ENCODE results near the gene RAVER2.
"Not testable (repeated sequence)": the region's sequence is repeated elsewhere in the genome, so short reads cannot be mapped to it uniquely, and the experiment has no call there.

Gene RAVER2

GRCh38 chr1:64744492-64745180, at the start of gene RAVER2:
Gene RAVER2 (plus strand): TSS chr1:64745075. CDS start chr1:64745173, 98 bp downstream.
- FAIRE-seq (no peak), DNase-seq (ENCODE audit: insufficient read length, low spot score) (peak; percentile 60)

GRCh38 chr1:64696879-64697278, 48.0 kb upstream of the RAVER2 start:
- DNase-seq (ENCODE audit: insufficient read length, low spot score): no peak
- FAIRE-seq: no peak

GRCh38 chr1:64699327-64699726, 45.5 kb upstream of the RAVER2 start:
- FAIRE-seq (no peak), DNase-seq (ENCODE audit: insufficient read length, low spot score) (no peak)

- FAIRE-seq (no peak), DNase-seq (ENCODE audit: insufficient read length, low spot score) (no peak)
These were observed 43.8 kb upstream of the RAVER2 start for GRCh38 chr1:64701071-64701470.

GRCh38 chr1:64701886-64702285, 43.0 kb upstream of the RAVER2 start:
- DNase-seq (ENCODE audit: insufficient read length, low spot score): no peak
- no peak for FAIRE-seq

GRCh38 chr1:64702670-64703069, 42.2 kb upstream of the RAVER2 start:
- not testable (repeated sequence) for DNase-seq (ENCODE audit: insufficient read length, low spot score); FAIRE-seq

GRCh38 chr1:64703600-64703999, 41.3 kb upstream of the RAVER2 start:
- DNase-seq (ENCODE audit: insufficient read length, low spot score): no peak
- no peak for FAIRE-seq

GRCh38 chr1:64705591-64705990, 39.3 kb upstream of the RAVER2 start:
- no peak for FAIRE-seq
- no peak for DNase-seq (ENCODE audit: insufficient read length, low spot score)

- DNase-seq (ENCODE audit: insufficient read length, low spot score) (no peak), FAIRE-seq (no peak)
These were observed 33.6 kb upstream of the RAVER2 start for GRCh38 chr1:64711266-64711665.

GRCh38 chr1:64712049-64712448, 32.8 kb upstream of the RAVER2 start:
- FAIRE-seq (no peak), DNase-seq (ENCODE audit: insufficient read length, low spot score) (no peak)

GRCh38 chr1:64715186-64715585, 29.7 kb upstream of the RAVER2 start:
- DNase-seq (ENCODE audit: insufficient read length, low spot score) (no peak), FAIRE-seq (no peak)

- FAIRE-seq (no peak), DNase-seq (ENCODE audit: insufficient read length, low spot score) (no peak)
These were observed 23.7 kb upstream of the RAVER2 start for GRCh38 chr1:64721135-64721534.

GRCh38 chr1:64721576-64722145, 23.2 kb upstream of the RAVER2 start:
- DNase-seq (ENCODE audit: insufficient read length, low spot score) (no peak), FAIRE-seq (no peak)

GRCh38 chr1:64727861-64728260, 17.0 kb upstream of the RAVER2 start:
- DNase-seq (ENCODE audit: insufficient read length, low spot score): no peak
- FAIRE-seq: no peak

- FAIRE-seq: no peak
These were observed 11.1 kb upstream of the RAVER2 start for GRCh38 chr1:64733581-64734286.

GRCh38 chr1:64734287-64734652, 10.6 kb upstream of the RAVER2 start:
- DNase-seq (ENCODE audit: insufficient read length, low spot score) (no peak), FAIRE-seq (no peak)

More at GRCh38 chr1:64733581-64734286, 11.1 kb upstream of the RAVER2 start:
- no peak for DNase-seq (ENCODE audit: insufficient read length, low spot score)

GRCh38 chr1:64740687-64741086, 4.2 kb upstream of the RAVER2 start:
- FAIRE-seq; DNase-seq (ENCODE audit: insufficient read length, low spot score): not testable (repeated sequence)

- peak; percentile 6 for DNase-seq (ENCODE audit: insufficient read length, low spot score)
- FAIRE-seq: no peak
These were observed 852 bp upstream of the RAVER2 start for GRCh38 chr1:64743954-64744491.

- FAIRE-seq (no peak), DNase-seq (ENCODE audit: insufficient read length, low spot score) (peak; percentile 3)
These were observed 508 bp downstream of the RAVER2 start for GRCh38 chr1:64745181-64745985.

- no peak for DNase-seq (ENCODE audit: insufficient read length, low spot score)
These were observed 1.4 kb downstream of the RAVER2 start for GRCh38 chr1:64745986-64746940.

More at GRCh38 chr1:64745986-64746940, 1.4 kb downstream of the RAVER2 start:
- FAIRE-seq: peak; percentile 16
